Mesenchymal stem cell (in vitro differentiated cells and primary cell): ENCODE measurements around the gene HS1BP3.

Experiments used
- DNase-seq: peaks from one replicate; pipeline ENCODE4 v3.0.0-alpha.2; 2013
- H2AFZ ChIP-seq: one replicate; pipeline ENCODE4 v1.6.1; 2013; ENCODE audit warnings: low read depth, mild to moderate bottlenecking, control low read depth, inconsistent platforms, low read length, moderate library complexity
- H2AK5ac ChIP-seq: 2 replicates; pipeline ENCODE4 v1.6.1; 2013; ENCODE audit warnings: low read length, moderate library complexity, mild to moderate bottlenecking, inconsistent platforms; ENCODE audit not compliant: severe bottlenecking
- H2BK120ac ChIP-seq: one replicate; pipeline ENCODE4 v1.6.1; 2013; ENCODE audit warnings: low read depth, mild to moderate bottlenecking, inconsistent platforms, low read length, moderate library complexity
- H2BK12ac ChIP-seq, 2 experiments: one replicate each; pipeline ENCODE4 v1.6.1; 2013; ENCODE audit warnings: inconsistent platforms in 2 of 2, low read length in 2 of 2, mild to moderate bottlenecking in 2 of 2, moderate library complexity in 2 of 2, control low read depth in 1 of 2
- H2BK15ac ChIP-seq: one replicate; pipeline ENCODE4 v1.6.1; 2013; ENCODE audit warnings: mild to moderate bottlenecking, low read depth, inconsistent platforms; ENCODE audit not compliant: poor library complexity, severe bottlenecking
- H2BK5ac ChIP-seq: 2 replicates; pipeline ENCODE4 v1.6.1; 2013; ENCODE audit warnings: low read depth, mild to moderate bottlenecking, low read length, control low read depth, inconsistent platforms; ENCODE audit not compliant: poor library complexity, severe bottlenecking
- H3K14ac ChIP-seq, 2 experiments: one replicate each; pipeline ENCODE4 v1.6.1; 2013; ENCODE audit warnings: inconsistent platforms in 2 of 2, low read length in 2 of 2, control low read depth in 1 of 2, mild to moderate bottlenecking in 1 of 2, moderate library complexity in 1 of 2
- H3K18ac ChIP-seq, 2 experiments: one replicate each; pipeline ENCODE4 v1.6.1; 2013; ENCODE audit warnings: inconsistent platforms in 2 of 2, low read length in 2 of 2, control low read depth in 1 of 2, low read depth in 1 of 2, mild to moderate bottlenecking in 1 of 2
- H3K23ac ChIP-seq, 2 experiments: one replicate each; pipeline ENCODE4 v1.6.1; 2013; ENCODE audit warnings: inconsistent platforms in 2 of 2, low read length in 2 of 2, mild to moderate bottlenecking in 2 of 2, moderate library complexity in 2 of 2, control low read depth in 1 of 2
- H3K27ac ChIP-seq: 2 replicates; pipeline ENCODE4 v1.5.1; 2013; ENCODE audit warnings: mild to moderate bottlenecking, moderate library complexity, low read length, control low read depth, inconsistent platforms; ENCODE audit not compliant: poor library complexity, severe bottlenecking
- H3K27me3 ChIP-seq, 2 experiments: 2 replicates each; pipeline versions ENCODE4 v1.6.1 to v1.7.0; 2013; ENCODE audit warnings: low read length in 2 of 2, mild to moderate bottlenecking in 2 of 2, moderate library complexity in 2 of 2, control low read depth in 1 of 2, inconsistent platforms in 1 of 2; ENCODE audit not compliant: control insufficient read depth in 1 of 2, insufficient read depth in 1 of 2
- H3K36me3 ChIP-seq, 2 experiments: 2 replicates each; pipeline versions ENCODE4 v1.6.1 to v1.7.0; 2013; ENCODE audit warnings: low read length in 2 of 2, control low read depth in 1 of 2, inconsistent platforms in 1 of 2, low read depth in 1 of 2, mild to moderate bottlenecking in 1 of 2; ENCODE audit not compliant: insufficient read depth in 2 of 2, control insufficient read depth in 1 of 2
- H3K4ac ChIP-seq, 2 experiments: one replicate each; pipeline ENCODE4 v1.6.1; 2013; ENCODE audit warnings: inconsistent platforms in 2 of 2, low read length in 2 of 2, mild to moderate bottlenecking in 2 of 2, moderate library complexity in 2 of 2, control low read depth in 1 of 2, low read depth in 1 of 2
- H3K4me1 ChIP-seq: 2 replicates; pipeline ENCODE4 v1.6.1; 2013; ENCODE audit warnings: low read depth, low read length, control low read depth; ENCODE audit not compliant: control insufficient read depth, insufficient read depth
- H3K4me2 ChIP-seq: 2 replicates; pipeline ENCODE4 v1.6.1; 2013; ENCODE audit warnings: low read length, mild to moderate bottlenecking, inconsistent platforms; ENCODE audit not compliant: poor library complexity, severe bottlenecking
- H3K4me3 ChIP-seq, 2 experiments: 2 replicates each; pipeline versions ENCODE4 v1.5.1 to v1.7.0; 2013; ENCODE audit warnings: low read length in 2 of 2, mild to moderate bottlenecking in 2 of 2, control low read depth in 1 of 2, low read depth in 1 of 2; ENCODE audit not compliant: insufficient read depth in 1 of 2
- H3K79me1 ChIP-seq: replicated peaks from 2 replicates; pipeline ENCODE4 v1.6.1; 2013; ENCODE audit warnings: mild to moderate bottlenecking, control low read depth, low read length, inconsistent platforms; ENCODE audit not compliant: poor library complexity, severe bottlenecking
- H3K9ac ChIP-seq: 2 replicates; pipeline ENCODE4 v1.7.0; 2013; ENCODE audit warnings: mild to moderate bottlenecking, low read length, moderate library complexity
- H3K9me3 ChIP-seq: 2 replicates; pipeline ENCODE4 v1.7.0; 2013; ENCODE audit warnings: mild to moderate bottlenecking, low read length; ENCODE audit not compliant: control insufficient read depth
- H4K8ac ChIP-seq: one replicate; pipeline ENCODE4 v1.6.1; 2013; ENCODE audit warnings: inconsistent platforms, mild to moderate bottlenecking, low read length, moderate library complexity
- H4K91ac ChIP-seq: one replicate; pipeline ENCODE4 v1.6.1; 2013; ENCODE audit warnings: mild to moderate bottlenecking, low read length, inconsistent platforms
- whole genome bisulfite sequencing: methylation state at CpG from one replicate; pipeline ENCODE4 v1.1.7; 2013; ENCODE audit warnings: mixed read lengths; 5-methylcytosine and 5-hydroxymethylcytosine counted together

Gene HS1BP3

DNA sequence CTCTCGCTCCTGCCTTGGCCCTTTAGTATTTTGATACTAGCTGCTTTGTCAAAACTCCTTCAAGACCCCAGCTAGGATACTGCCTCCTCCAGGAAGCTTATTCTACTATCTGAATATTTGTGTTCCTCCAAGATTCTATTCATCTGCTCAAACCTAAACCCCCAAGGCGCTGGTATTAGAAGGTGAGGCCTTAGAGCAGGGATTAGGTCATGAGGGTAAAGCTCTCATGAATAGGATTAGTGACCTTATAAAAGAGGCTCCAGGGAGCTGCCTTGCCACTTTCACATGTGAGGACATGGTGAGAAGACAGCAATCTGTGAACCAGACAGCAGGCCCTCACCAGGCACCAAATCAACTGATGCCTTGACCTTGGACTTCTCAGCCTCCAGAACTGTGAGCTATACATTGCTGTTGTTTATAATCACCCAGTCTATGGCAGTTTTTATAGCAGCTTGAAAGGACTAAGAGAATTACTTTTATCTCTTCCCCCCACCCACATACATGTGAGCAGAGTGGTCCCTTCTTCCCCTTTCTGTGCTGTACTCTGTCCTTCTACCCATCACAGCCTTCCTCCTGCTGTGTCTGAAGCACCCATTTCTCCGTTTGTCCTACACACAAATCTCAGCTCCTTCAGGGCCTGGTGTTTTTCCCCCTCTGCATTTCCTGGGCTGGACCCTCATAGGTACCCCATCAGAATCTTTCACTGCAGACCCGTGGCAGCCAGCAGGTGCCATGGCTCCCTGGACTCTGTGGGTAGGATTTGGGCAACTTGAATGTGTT, 54.5 kb downstream of the HS1BP3 start:
- no peak overlapping the region for H3K23ac ChIP-seq
- H2BK5ac ChIP-seq, result peak overlapping the region; percentile 39
- peak overlapping the region; percentile 88 to 99 for H3K4ac ChIP-seq
- H3K4me1 ChIP-seq, result peaks cover 47% of the 10 kb centered on the region
- no peaks in the 10 kb centered on the region for H3K27me3 ChIP-seq
- H3K4me2 ChIP-seq, result no peak overlapping the region
- H4K91ac ChIP-seq, result peak overlapping the region; percentile 97
- H2AFZ ChIP-seq, result no peak overlapping the region
- 58% methylated on average over 4 of the region's 4 CpGs for WGBS
- H2BK15ac ChIP-seq, result peak overlapping the region; percentile 82
- H2BK12ac ChIP-seq, result peak overlapping the region; percentile 98 to 100
- no peak overlapping the region for H3K9ac ChIP-seq
- H3K79me1 ChIP-seq, result no peaks in the 10 kb centered on the region
- H4K8ac ChIP-seq, result peak overlapping the region; percentile 87
- H3K9me3 ChIP-seq, result no peaks in the 10 kb centered on the region
- H3K14ac ChIP-seq, result peak overlapping the region in 1 of 2 experiments; percentile 62
- H3K4me3 ChIP-seq, result no peak overlapping the region
- H3K27ac ChIP-seq, result peak overlapping the region; percentile 65
- peak; percentile 62 for DNase-seq
- H2AK5ac ChIP-seq, result peak overlapping the region; percentile 78
- no peaks in the 10 kb centered on the region for H3K36me3 ChIP-seq
- peak overlapping the region; percentile 59 for H2BK120ac ChIP-seq
- peak overlapping the region; percentile 91 to 98 for H3K18ac ChIP-seq

- DNase-seq, result peak; percentile 95
- Histone ChIP-seq H3K4me3 (no peak overlapping the region), H4K91ac (peak overlapping the region; percentile 98), H3K9ac (no peak overlapping the region), H3K9me3 (no peaks in the 10 kb centered on the region), H3K79me1 (no peaks in the 10 kb centered on the region), H2AK5ac (peak overlapping the region; percentile 72), H3K36me3 (no peaks in the 10 kb centered on the region), H2BK5ac (peak overlapping the region; percentile 54), H2BK15ac (peak overlapping the region; percentile 39), H4K8ac (peak overlapping the region; percentile 85), H3K27me3 (no peaks in the 10 kb centered on the region), H3K27ac (peak overlapping the region; percentile 65), H2BK120ac (peak overlapping the region; percentile 59), H3K14ac (peak overlapping the region in 1 of 2 experiments; percentile 96), H2BK12ac (peak overlapping the region; percentile 83 to 100), H3K4me2 (no peak overlapping the region), H3K23ac (no peak overlapping the region), H2AFZ (no peak overlapping the region), H3K4me1 (peaks cover 49% of the 10 kb centered on the region), H3K18ac (peak overlapping the region; percentile 91 to 98), H3K4ac (peak overlapping the region; percentile 88 to 99)
- 14% methylated on average over 13 of the region's 14 CpGs for WGBS
Measured at GRCh38 chr2:20595439-20596192, 55.3 kb downstream of the HS1BP3 start.

GRCh38 chr2:20594957-20595356, 55.9 kb downstream of the HS1BP3 start:
- H3K4me1 ChIP-seq, result peaks cover 49% of the 10 kb centered on the region
- H2BK12ac ChIP-seq, result peak overlapping the region; percentile 83 to 100
- no peak overlapping the region for H3K23ac ChIP-seq
- no peaks in the 10 kb centered on the region for H3K27me3 ChIP-seq
- no peaks in the 10 kb centered on the region for H3K36me3 ChIP-seq
- no peak for DNase-seq
- H4K8ac ChIP-seq, result peak overlapping the region; percentile 85
- peak overlapping the region in 1 of 2 experiments; percentile 96 for H3K14ac ChIP-seq
- H3K4ac ChIP-seq, result peak overlapping the region; percentile 86 to 99
- no peak overlapping the region for H3K9ac ChIP-seq
- H3K27ac ChIP-seq, result peak overlapping the region; percentile 65
- H2AK5ac ChIP-seq, result peak overlapping the region; percentile 11
- no peak overlapping the region for H2AFZ ChIP-seq
- H2BK5ac ChIP-seq, result peak overlapping the region; percentile 54
- H4K91ac ChIP-seq, result peak overlapping the region; percentile 98
- peak overlapping the region; percentile 39 for H2BK15ac ChIP-seq
- no peak overlapping the region for H3K4me3 ChIP-seq
- H3K79me1 ChIP-seq, result no peaks in the 10 kb centered on the region
- peak overlapping the region; percentile 91 to 98 for H3K18ac ChIP-seq
- WGBS, result 76% methylated on average over 8 of the region's 8 CpGs
- no peaks in the 10 kb centered on the region for H3K9me3 ChIP-seq
- peak overlapping the region; percentile 59 for H2BK120ac ChIP-seq
- no peak overlapping the region for H3K4me2 ChIP-seq
